NCI-H748 (cell line): Measurements from ENCODE around the gene TSPO.

Experiments used
- DNase-seq: peaks from one replicate; lab custom pipeline; 2025; ENCODE audit not compliant: unreplicated experiment; lab: John Stamatoyannopoulos, UW

The TSPO gene

DNA sequence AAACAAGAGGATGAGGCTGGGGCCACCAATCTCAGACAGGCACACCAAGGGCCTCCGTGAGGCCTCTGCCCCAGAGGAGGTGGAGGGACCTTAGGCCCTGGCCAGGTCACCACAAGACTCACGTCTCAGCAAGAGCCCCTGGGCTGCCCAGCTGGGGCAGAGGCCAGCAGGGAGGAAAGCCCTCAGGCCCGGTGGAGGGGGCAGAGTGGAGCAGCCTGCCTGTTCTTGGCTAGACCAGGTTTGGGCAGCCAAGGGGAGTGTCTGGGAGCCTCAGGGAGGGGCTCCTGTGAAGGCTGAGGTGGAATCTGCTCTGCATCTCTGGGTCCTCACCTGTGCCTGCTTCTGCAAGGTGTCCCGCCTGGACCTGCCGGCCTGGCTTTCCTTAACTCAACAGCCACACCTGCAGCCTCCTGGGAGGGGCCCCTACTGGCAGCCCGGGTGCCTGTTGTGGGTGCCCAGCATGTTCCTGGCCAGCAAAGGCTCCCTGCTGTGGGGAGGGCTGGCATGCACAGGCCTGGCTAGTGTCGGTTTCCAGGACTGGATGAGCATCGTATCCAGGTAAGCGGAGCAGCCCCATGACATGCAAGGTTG is 23.7 kb downstream of the TSPO start:
- DNase-seq: no peak

DNA sequence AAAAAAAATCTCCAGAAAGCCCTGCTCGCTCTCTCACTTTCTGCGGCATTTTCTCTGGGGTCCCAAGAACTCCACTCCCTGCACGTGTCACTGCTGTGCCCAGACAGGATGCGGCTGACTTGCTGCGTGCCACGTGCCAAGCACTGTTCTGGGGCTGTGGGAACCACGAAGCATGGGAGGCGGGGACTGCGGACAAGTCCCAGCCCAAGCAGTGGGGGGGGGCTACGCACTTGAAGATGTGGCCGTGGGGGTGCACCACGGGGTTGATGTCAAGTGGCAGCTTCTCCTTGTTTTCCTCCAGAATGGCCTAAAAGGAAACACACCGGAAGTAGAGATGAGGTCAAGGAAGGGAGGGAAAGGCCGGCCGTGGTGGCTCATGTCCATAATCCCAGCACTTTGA is 24.7 kb downstream of the TSPO start:
- no peak for DNase-seq

DNA sequence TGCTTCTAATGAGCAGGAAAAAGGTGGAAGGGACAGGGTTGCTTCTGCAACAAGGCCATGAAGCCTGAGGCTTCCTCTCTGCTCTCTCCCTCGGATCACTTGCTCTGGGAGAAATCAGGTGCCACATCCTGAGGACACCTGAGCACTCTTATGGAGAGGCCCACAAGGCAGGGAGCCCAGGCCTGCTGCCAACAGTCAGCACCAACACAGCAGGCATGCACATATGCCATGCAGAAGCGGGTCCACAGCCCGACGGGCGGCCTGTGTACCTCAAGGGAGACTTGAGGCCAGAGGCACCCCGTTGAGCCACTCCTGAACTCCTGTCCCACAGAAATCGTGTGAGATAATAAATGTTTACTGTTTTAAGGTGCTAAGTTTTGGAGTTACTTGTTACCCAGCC is 26.1 kb downstream of the TSPO start:
- no peak for DNase-seq

DNA sequence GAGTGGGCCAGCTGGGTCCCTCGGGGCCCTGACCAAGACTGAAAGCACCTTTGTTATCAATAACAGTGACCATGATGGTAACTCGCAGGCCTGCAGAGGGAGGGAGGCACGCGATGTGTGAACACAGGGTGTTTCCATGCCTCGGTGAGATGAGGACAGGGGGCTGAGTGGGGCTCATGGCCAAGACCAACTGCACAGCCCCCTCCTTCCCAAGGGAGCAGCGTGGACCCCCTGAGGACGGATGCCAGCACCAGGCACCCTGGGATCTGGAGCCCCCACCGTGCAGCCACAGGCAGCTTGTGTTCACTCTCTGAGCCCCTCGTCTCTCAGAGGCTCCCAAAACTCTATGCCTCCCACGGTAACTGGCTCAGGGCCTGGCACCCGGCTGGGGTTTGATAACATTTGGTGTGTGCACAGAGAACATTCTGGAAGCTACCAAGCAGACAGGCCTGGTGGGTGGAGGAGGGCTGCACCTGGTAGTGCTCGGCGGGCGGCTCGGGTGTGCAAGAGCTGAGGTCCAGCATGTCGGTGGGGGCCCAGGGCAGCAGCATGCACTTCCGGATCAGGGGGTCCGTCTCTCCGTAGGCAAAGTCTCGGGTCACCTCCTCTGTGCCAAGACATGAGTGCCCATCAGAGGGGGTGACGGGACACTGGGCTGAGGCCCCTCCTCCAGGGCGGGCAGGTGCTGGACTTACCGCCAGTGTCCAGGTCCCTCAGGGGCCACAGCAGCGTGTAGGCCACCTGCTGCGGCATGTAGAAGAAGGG is 28.0 kb downstream of the TSPO start:
- DNase-seq: no peak

DNA sequence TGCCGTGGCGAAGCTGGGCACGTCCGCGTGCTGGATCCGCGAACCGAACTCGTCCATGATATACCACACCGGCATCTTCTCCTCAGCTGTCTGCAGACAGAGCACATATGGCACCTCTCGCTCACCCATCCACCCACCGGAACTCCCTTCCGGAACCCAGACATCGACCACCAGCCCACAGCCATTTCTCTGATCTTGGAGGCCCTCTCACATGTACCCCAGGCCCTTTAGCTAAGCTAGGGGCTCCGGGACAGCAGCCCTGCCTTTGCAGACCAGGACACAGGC is 28.5 kb downstream of the TSPO start:
- no peak for DNase-seq

DNA sequence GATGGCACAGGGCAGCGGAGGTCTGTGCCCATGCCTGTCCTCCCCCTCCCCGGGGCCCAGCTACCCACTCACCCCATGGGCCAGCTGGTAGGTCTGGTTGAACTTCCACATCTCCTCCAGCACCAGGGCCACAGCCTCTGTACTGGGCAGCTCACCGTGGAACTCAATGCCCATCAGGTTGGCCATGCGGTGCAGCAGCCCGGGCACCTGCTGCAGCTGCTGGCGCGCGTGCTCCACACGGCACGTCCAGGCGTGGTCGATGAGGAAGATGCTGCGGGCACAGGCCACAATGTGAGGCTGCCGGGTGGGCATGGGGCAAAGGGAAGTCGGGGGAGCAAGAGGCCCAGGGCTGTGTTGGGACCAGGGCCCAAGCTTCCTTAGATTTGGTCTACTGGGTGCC is 29.3 kb downstream of the TSPO start:
- no peak for DNase-seq

DNA sequence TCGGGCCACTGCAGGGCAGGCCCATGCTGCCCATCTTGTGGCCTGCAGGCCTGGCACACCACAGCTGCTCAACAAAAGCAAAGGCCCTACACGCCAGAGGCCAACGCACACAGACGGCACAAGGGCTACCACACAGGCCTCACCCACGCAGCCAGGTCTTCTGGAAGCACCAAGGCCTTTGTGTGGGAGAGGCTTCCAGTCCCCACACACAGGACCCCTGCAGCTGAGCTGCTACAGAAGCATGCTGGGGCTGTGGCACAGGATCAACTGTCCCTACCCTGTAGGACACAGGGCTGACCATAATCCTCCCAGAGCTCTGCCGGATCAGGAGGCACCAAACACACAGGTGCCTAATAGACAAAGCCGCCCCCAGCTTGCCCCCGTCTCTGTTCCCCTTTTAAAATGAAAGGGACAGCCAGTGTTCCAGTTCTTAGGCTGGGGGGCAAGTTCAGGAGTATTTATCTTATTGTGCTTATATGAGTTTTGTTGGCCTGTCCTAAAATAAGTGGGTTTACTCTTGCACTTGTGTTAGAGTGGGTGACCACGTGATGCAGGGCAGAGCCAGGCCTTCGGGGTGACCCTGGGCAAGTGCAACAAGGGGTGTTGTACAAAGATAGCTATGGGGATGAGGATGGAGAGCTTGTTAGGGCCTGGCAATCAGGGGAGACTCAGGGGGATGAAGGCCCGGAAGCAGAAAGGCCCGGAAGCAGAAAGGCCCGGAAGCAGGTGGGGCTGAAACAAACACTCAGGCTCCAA is 30.1 kb downstream of the TSPO start:
- no peak for DNase-seq

DNA sequence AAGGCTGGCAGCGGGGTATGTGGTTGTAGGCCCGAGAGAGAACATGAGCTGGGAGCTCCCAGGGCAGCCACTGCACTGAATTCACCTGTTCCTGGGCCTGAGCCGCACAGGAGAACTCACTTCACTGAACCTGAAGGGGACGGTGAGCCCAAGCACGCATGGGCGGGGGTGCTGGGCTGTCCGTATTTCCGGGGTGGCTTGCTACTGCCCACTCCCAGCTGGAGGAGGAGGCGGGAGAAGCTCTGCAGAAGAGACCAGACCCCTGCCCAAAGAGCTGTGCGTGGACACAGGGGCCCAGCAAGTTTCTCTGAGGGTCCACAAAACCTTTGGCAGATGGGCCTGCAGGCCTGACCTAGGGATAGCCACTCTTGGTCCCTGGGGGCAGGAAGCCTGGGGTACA is 30.8 kb downstream of the TSPO start:
- DNase-seq: no peak

DNA sequence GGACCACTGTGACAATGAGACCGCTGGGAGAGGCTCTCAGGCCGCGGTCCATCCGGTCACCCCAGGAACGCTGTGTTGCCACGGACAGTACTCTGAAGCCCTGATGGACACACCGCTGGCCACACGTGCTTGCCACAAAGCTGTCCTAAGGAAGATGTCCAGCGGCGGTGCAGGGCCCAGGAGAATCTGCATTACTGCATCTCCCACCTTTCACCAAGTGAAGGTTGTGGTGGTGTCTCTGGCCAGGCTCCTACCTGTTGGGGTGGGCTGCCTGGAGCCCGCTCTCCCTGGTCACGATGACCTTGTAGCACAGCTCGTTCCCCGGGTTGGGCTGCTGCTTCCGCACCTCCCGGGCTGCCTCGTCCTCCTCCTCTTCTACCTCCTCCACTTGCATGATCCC is 31.4 kb downstream of the TSPO start:
- no peak for DNase-seq

DNA sequence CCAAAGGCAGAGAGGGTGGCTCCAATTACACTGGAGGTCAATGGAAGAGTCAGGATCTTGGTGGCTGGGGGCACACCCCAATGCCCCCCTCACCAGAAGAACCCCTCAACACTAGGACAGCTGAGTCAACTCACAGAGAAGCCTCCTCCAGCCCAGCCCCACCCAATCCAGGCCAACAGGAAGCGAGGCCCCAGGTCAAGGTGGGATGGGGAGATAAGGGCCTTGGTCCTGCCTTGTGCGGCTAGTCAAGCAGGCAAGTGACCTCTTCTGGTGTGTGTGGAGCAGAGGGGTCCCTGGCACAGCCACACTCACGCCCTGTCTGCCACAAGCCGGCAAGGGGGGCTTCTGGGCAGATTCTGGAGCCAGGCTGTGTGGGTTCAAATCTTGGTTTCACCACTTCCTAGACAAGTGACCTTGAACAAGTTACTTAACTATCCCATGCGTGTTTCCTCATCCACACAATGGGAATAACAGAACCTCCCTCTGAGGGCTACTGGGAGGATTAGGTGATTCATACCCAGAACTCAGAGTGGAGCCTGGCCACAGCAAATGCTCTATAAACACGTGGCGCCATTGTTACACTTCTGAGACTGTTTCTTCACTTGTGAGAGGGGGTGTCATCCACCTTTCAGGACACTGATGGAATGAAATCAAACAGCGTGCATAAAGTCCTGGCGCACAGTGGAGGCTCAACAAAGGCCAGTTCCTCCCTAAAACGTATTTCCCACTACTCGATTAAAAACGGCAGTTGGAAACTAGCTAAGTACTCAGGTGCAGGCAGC is 32.3 kb downstream of the TSPO start:
- no peak for DNase-seq

DNA sequence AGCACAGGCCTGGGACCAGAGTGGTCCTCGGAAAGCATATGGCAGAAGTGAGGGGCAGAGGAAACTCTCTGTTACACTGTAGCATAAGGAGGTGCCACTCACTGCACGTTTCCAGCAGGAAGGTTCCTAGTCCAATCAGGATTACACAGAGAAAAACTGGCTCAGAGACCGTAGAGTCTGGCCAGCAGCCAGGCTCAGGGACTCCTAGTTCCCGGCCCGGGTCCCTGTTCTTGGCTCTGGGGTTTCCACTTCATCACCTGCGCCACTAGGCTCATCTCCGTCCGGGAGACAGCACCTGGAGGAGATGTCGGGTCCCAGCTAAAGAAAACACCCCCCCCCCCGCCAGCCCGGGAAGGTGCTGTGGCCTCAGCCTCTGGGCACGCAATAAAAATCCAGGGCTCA is 34.5 kb downstream of the TSPO start:
- peak; percentile 51 for DNase-seq

DNA sequence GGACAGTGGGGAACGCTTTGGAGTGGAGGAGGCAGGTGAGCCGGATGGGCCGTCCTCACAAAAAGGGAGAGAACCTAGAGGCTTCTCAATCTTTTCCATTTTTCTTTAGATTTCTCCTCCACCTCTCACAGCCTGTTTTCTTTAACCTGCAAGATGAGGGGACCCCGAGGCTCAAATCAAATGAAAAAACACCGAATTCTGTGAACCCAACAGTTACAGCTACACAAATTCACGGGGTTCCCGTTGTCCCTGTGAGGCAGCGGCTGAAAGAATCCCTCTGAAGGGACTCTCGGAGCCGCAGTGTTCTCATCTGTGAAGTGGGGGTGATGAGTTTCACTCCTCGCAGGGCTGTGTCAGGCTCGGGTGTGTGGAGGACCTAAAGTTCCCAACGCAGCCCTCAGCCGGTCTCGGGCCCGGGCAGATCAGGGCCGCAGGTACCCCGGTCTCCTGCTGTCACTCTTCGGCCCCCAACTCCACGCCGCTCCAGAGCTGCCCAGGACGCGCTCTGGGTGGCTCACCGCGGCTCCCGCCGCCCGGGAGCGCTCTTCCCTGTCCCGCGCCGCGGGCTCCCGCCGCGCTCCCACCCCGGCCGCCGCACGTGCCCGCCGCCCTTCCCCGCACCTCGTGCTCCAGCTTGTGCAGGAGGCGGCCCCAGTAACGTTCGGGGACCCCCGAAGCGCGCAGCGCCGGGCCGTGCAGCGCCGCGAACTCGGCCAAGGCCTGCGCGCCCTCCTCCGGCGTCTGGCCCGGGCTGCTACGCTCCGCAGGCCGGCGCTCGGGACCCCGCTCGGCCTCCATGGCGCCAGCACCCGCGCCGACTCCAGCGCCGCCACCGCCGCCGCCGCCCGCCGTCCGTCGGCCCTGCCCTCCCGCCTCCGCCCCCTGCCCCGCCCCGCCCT is 35.2 kb downstream of the TSPO start, which contains the start of gene TTLL12:
Gene TTLL12, minus strand, starts transcription at position 863 of the 899 bp plus-strand sequence. Its CDS starts 65 bp downstream, at position 798.
- DNase-seq: peak; percentile 66

DNA sequence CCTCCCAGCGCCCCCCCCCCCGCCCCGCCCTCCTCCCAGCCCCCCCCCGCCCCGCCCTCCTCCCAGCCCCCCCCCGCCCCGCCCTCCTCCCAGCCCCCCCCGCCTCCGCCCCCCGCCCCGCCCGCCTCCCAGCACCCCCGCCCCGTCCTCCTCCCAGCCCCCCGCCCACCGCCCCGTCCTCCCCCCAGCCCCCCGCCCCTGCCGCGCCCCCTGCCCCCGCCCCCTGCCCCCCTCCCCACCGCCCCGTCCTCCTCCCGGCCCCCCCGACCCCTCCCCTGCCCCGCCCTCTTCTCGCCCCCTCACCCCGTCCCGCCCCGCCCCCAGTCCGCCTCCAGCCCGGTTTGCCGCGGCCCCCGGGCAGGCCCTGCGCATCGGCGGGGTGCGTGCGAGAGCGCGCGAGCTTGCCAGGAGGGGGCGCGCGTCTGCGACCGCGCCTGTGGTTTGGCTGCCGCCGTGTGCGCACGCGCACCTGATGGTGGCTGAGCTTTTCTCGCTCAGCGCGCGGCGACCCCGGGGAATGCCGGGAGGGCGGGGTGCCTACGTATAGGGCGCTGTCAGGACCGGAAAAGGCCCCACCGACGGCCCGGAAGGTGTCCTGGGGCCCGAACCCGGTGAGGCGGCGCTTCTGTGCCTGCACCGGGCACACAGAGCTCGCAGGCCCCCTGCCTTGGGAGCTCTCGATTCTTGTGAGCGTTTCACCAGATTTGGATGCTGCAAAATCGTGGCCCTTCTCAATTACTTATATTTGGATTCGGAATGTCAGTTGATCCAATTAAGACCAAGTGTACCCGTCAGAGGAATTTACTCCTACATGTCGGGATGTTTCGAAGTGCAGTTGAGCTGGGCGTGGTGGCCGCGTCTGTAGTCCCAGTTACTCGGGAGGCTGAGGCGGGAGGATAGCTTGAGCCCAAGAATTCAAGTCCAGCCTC is 36.1 kb downstream of the TSPO start:
- peak; percentile 96 for DNase-seq

DNA sequence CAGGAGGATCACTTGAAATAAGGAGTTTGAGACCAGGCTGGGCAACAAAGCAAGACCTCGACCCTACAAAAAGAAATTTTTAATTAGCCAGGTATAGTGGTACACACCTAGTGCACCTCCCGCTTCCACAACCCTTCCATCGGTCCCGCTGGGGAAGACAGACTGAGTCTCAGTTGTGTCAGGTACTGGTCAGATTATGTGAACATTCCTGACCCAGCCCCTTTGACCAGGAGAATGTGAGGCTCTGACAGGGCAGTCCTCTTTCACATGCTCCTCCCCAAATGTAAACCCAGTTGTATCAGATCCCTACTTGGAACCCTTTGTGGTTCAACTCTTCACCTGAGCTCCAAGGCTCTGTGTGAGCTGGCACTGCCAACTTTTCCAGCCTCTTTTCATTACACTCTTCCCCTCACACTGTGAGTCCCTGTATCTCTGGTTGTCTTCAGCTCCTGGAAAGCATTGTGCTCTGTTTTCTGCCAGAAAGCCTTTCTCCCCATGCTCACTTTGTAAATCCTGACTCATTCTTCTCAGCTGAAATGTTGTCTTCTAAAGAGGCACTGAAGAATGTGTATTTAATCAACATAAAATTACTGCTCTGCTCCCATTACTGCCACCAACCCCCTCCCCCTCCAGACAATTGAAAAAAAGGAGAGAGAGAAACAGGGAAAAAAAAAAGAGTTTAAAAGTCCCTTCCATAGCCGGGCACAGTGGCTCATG is 37.6 kb downstream of the TSPO start:
- no peak for DNase-seq

DNA sequence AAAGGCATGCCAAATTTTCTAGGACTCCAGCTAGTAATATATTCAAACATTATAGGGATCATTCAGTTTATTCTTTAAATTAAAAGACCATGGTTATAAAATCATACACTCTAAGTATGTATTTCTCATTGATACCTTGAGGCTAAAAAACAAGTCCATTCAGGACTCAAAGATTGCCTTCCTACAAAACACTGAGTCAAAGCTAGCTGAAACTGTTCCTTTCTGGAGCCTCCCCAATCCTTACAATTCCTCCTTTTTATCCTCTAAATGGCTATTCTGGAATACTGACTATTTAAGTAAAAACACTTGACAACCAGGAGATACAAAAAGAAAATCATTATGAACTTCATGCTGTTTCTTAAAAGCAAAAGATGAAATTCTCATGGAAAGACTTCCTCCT is 40.5 kb downstream of the TSPO start:
- no peak for DNase-seq

DNA sequence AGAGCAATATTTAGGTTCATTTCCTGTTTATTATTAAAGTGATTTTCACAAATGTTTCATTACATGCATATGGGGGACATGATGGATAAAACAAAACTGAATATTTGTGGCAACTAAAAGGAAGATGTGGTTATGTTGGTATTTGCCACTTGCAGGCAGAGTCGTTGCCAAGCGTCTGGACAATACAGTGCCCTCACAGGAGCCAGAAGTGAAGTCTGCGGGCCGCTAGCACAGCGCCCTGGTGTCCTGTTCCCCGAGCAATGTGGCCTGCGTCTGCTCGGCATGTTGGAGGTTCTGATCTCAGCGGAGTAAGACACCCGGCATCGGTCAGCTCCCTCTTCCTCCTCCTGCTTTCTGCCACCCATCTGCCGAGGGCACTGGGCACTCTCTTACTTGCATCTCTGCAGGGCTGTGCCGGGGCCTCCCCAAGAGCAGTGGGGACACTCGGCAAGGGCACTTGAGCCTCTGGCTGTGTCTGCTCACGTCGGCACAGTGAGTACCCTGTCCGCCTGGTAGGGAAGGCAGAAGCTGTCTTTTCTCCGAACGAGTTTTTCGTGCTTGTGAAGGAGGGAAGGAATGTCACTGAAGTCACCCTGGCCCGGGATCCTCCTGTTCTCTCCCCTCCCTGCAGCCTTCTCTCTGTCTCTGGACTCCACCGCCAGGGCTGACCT is 46.0 kb downstream of the TSPO start:
- DNase-seq: no peak

DNA sequence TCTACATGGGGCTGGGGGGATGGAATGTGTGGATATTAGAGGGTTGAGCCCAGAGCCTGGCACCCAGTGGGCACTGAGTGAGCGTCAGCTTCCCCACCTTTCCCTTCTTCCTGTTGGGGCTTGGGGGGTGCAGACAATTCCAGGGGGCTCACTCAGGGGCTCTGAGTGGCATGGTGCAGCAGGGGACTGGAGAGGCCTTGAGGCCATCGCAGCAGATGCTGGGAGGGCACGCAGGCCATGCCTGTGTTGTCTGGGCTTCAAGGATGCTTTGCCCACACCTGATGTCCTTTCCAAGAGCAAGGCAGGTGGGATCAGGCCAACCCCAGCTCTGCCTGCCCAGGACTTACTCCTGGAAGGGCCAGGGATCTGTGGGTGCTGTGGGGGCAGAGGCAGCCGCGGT is 46.8 kb downstream of the TSPO start:
- no peak for DNase-seq

DNA sequence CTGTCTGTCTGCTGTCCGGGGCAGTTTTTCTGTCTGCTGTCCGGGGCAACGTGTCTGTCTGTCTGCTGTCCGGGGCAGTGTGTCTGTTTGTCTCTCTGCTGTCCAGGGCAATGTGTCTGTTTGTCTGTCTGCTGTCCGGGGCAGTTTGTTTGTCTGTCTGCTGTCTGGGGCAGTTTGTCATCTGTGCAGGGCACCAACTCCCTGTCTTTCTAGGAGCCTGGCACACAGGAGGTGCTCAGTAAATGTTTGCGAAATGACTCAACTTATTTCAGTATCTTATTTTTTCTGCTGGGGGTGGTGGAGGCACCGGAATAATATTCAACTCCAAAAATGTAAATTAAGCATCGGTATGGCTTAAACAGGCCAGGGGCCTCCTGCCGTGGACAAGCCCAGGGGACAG is 47.6 kb downstream of the TSPO start:
- DNase-seq: no peak
